ENCODE results near the gene VWA5B1. TPM values are rescaled to one million over a fixed set of nuclear protein-coding genes. Genes with fewer than 3 reads are reported as not detected.

VWA5B1 gene
- total RNA-seq, 3 donors from 2014 or later (not counting 1 experiment from before 2014, with no cell fraction given) = not detected

GRCh38 chr1:20355828-20356735 is 65.4 kb downstream of the VWA5B1 start:
- Histone ChIP-seq H3K27ac (ENCODE audit: low read length) (no peak overlapping the region), H3K27me3 (ENCODE audit: control insufficient read depth, insufficient read depth, low read length) (no peaks in the 10 kb centered on the region), H3K4me1 (ENCODE audit: control insufficient read depth, insufficient read depth, low read length) (no peaks in the 10 kb centered on the region), H3K9me3 (ENCODE audit: control insufficient read depth, insufficient read depth, low read length) (no peaks in the 10 kb centered on the region), H3K4me3 (ENCODE audit: low read length) (no peak overlapping the region), H3K36me3 (ENCODE audit: control insufficient read depth, insufficient read depth, low read length) (no peaks in the 10 kb centered on the region)
- DNase-seq (no peak), ATAC-seq (no peak)
- 82% methylated on average over 9 of the region's 9 CpGs for WGBS (ENCODE audit: insufficient coverage)
- Mint-ChIP-seq H3K27ac (no peak overlapping the region), H3K27me3 (ENCODE audit: low read depth in 2 of 2) (peaks cover 10 to 20% of the 10 kb centered on the region in 2 donors), H3K4me3 (no peak overlapping the region), H3K4me1 (no peaks in the 10 kb centered on the region), H3K36me3 (no peaks in the 10 kb centered on the region), H3K9me3 (no peaks in the 10 kb centered on the region)
- intact Hi-C loops (cut with micrococcal nuclease) = no loop called here
- TF ChIP-seq, protein P1, sequence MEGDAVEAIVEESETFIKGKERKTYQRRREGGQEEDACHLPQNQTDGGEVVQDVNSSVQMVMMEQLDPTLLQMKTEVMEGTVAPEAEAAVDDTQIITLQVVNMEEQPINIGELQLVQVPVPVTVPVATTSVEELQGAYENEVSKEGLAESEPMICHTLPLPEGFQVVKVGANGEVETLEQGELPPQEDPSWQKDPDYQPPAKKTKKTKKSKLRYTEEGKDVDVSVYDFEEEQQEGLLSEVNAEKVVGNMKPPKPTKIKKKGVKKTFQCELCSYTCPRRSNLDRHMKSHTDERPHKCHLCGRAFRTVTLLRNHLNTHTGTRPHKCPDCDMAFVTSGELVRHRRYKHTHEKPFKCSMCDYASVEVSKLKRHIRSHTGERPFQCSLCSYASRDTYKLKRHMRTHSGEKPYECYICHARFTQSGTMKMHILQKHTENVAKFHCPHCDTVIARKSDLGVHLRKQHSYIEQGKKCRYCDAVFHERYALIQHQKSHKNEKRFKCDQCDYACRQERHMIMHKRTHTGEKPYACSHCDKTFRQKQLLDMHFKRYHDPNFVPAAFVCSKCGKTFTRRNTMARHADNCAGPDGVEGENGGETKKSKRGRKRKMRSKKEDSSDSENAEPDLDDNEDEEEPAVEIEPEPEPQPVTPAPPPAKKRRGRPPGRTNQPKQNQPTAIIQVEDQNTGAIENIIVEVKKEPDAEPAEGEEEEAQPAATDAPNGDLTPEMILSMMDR (IDR thresholded peaks at IDR 0.05) = no peak

DNA sequence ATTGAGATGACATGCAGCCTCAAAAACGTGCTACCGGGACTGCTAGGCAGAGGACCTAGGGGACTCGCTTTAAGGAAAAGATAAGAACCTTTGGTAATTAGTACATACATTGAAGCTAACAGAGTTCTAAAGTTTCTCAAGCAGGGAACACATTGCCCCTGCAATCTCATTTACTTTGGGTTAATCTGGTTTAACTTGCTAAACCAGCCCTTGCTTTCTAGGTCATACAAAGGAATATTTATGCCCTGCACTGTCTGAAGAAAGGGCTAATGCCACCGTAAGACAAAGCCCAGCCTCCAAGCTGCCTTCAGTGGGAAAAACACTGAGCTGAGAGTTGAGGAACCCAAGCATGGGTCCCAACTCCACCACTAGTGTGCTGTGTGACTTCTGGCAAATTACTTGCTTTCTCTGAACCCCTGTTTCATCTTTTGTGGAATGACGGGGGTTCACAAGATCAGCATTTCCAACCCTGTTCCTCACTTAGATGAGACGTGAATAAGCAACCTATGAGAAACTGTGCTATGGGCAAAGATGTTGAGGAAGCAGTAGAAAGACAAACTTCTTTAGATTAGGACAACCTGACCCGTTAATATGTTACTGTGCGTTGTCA is 66.3 kb downstream of the VWA5B1 start:
- WGBS (ENCODE audit: insufficient coverage) = 80% methylated on average over 8 of the region's 8 CpGs
- Mint-ChIP-seq H3K9me3 (no peaks in the 10 kb centered on the region), H3K27ac (no peak overlapping the region), H3K4me1 (no peaks in the 10 kb centered on the region), H3K36me3 (no peaks in the 10 kb centered on the region), H3K4me3 (no peak overlapping the region), H3K27me3 (ENCODE audit: low read depth in 2 of 2) (peaks cover 17 to 22% of the 10 kb centered on the region in 2 donors)
- H3K27ac ChIP-seq (ENCODE audit: low read length) = no peak overlapping the region
- intact Hi-C loops (cut with micrococcal nuclease) = no loop called here
- ATAC-seq (no peak), DNase-seq (no peak)
- H3K27me3 ChIP-seq (ENCODE audit: control insufficient read depth, insufficient read depth, low read length) = no peaks in the 10 kb centered on the region
- H3K9me3 ChIP-seq (ENCODE audit: control insufficient read depth, insufficient read depth, low read length) = no peaks in the 10 kb centered on the region
- no peaks in the 10 kb centered on the region for H3K36me3 ChIP-seq (ENCODE audit: control insufficient read depth, insufficient read depth, low read length)
- TF ChIP-seq, protein P1 (IDR thresholded peaks at IDR 0.05) = no peak
- H3K4me3 ChIP-seq (ENCODE audit: low read length) = no peak overlapping the region
- H3K4me1 ChIP-seq (ENCODE audit: control insufficient read depth, insufficient read depth, low read length) = no peaks in the 10 kb centered on the region

DNA sequence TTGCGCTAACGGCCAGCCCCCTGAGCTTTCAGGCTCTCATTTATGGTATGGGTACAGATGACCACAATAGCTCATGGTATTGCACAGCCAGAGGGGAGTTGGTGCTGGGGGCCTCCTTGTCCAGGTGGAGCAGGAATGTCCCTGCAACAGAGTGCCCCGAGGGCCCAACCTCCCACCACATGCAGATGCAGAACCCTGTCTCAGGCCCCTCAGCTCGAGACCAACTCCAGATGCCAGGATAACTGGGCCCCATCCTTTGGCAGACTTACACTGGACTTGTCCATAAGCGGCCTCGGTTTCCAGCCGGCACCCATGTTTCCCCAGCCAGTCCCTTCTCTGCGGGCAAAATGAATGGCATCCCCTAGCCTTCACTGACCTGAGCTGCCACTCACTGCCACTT is 67.1 kb downstream of the VWA5B1 start:
- Histone ChIP-seq H3K9me3 (ENCODE audit: control insufficient read depth, insufficient read depth, low read length) (no peaks in the 10 kb centered on the region), H3K4me3 (ENCODE audit: low read length) (no peak overlapping the region), H3K27me3 (ENCODE audit: control insufficient read depth, insufficient read depth, low read length) (no peaks in the 10 kb centered on the region), H3K4me1 (ENCODE audit: control insufficient read depth, insufficient read depth, low read length) (no peaks in the 10 kb centered on the region), H3K36me3 (ENCODE audit: control insufficient read depth, insufficient read depth, low read length) (no peaks in the 10 kb centered on the region), H3K27ac (ENCODE audit: low read length) (no peak overlapping the region)
- intact Hi-C loops (cut with micrococcal nuclease) = no loop called here
- WGBS (ENCODE audit: insufficient coverage) = 87% methylated on average over 8 of the region's 8 CpGs
- ATAC-seq (no peak), DNase-seq (no peak)
- Mint-ChIP-seq H3K27me3 (ENCODE audit: low read depth in 2 of 2) (peaks cover 24 to 27% of the 10 kb centered on the region in 2 donors), H3K9me3 (no peaks in the 10 kb centered on the region), H3K27ac (no peak overlapping the region), H3K4me1 (no peaks in the 10 kb centered on the region), H3K36me3 (no peaks in the 10 kb centered on the region), H3K4me3 (no peak overlapping the region)
- TF ChIP-seq, protein P1 (IDR thresholded peaks at IDR 0.05) = no peak
